Measurements from ENCODE around the gene PAX2. TPM values are rescaled to one million over a fixed set of nuclear protein-coding genes. Genes with fewer than 3 reads are reported as not detected.

The PAX2 gene
- total and polyA plus RNA-seq, 2 of the 8 experiments (the other 6 are each of a cell fraction or from before 2014, with no cell fraction given), result 0.02 TPM; not detected in 1

DNA sequence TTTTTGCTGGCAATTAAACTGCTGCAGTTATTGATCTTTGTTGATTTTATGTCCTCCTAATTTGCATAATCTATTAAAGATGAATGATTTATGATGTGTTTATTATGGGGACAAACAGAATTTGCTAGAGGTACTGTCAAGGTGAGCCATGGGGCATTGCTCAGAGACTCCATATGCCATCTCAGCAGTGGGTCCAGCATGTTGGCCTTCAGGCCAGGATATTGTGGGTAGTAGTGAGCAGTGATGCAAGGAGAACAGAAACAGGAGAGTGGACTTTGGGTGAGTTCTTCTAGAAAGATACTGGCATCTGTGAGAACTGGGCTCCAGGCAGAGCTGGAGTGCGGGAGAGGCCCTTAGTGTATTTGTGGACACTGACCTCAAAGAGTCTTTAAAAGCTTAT is 65.9 kb downstream of the PAX2 start:
- FAIRE-seq, result no peak
- Histone ChIP-seq H4K20me1 (replicated peaks in 1 of 2; ENCODE audit: control insufficient read depth in 1 of 2, insufficient read depth in 2 of 2, low read length in 2 of 2) (no peaks in the 10 kb centered on the region), H3K23ac (ENCODE audit: insufficient read length) (no peak overlapping the region), H3K27ac (ENCODE audit: low read depth, low read length) (no peak overlapping the region), H3K36me3 (ENCODE audit: control insufficient read depth in 2 of 4, insufficient read depth in 4 of 4, low read length in 3 of 4) (no peaks in the 10 kb centered on the region), H2AFZ (ENCODE audit: low read length) (no peak overlapping the region), H4K5ac (ENCODE audit: insufficient read length, low read depth, low read length) (no peak overlapping the region), H3K79me2 (ENCODE audit: control insufficient read depth in 1 of 2, insufficient read depth in 2 of 2, low read length in 2 of 2) (no peaks in the 10 kb centered on the region), H3K14ac (ENCODE audit: insufficient read length) (no peak overlapping the region), H3K4me3 (ENCODE audit: extremely low read depth in 1 of 4, insufficient read depth in 2 of 4, low read depth in 3 of 4, low read length in 4 of 4) (no peak overlapping the region), H3K56ac (replicated peaks; ENCODE audit: insufficient read length, low read depth, low read length) (no peak overlapping the region), H3K9me3 (ENCODE audit: insufficient read depth in 2 of 2, low read depth in 1 of 2, low read length in 1 of 2) (no peaks in the 10 kb centered on the region), H3K4ac (replicated peaks; ENCODE audit: insufficient read length, low read depth, low read length) (no peak overlapping the region), H3K18ac (ENCODE audit: extremely low read depth, low read length) (no peak overlapping the region), H2AK5ac (ENCODE audit: low read depth, low read length) (no peak overlapping the region), H3K27me3 (replicated peaks in 1 of 4; ENCODE audit: control insufficient read depth in 3 of 4, extremely low read depth in 1 of 4, insufficient read depth in 3 of 4, low read length in 3 of 4) (peaks cover 0 to 2% (median 0%) of the 10 kb centered on the region in 4 experiments; a peak in 1 of 7 replicates), H3K9ac (replicated peaks in 1 of 4; ENCODE audit: extremely low read depth in 1 of 4, low read depth in 3 of 4, low read length in 3 of 4) (no peak overlapping the region), H3K4me1 (replicated peaks in 1 of 4; ENCODE audit: control insufficient read depth in 3 of 4, insufficient read depth in 4 of 4, low read length in 3 of 4) (peaks cover 0 to 2% (median 1%) of the 10 kb centered on the region in 4 experiments; a peak in 2 of 7 replicates), H2BK120ac (replicated peaks; ENCODE audit: low read depth, low read length) (no peak overlapping the region), H2BK15ac (ENCODE audit: low read length) (no peak overlapping the region), H4K8ac (ENCODE audit: extremely low read depth, insufficient read depth, low read length) (no peak overlapping the region), H3K4me2 (ENCODE audit: insufficient read depth in 1 of 2, low read depth in 2 of 2, low read length in 2 of 2) (no peak overlapping the region), H2BK20ac (ENCODE audit: low read length) (no peak overlapping the region), H4K91ac (replicated peaks; ENCODE audit: insufficient read length, low read length) (no peak overlapping the region), H2BK12ac (ENCODE audit: low read depth, low read length) (no peak overlapping the region), H3K23me2 (ENCODE audit: low read depth, low read length) (no peaks in the 10 kb centered on the region), H3K79me1 (ENCODE audit: low read depth, low read length) (no peaks in the 10 kb centered on the region), H2BK5ac (ENCODE audit: low read depth, low read length) (no peak overlapping the region)
- ChIA-PET POLR2A (ENCODE audit: partially characterized antibody) (interaction anchor here (1.2 to 1.6 kb wide), 2 partner anchors 25 to 265 kb away, joined by 3 to 5 read pairs; no protein-coding TSS in a partner anchor), CTCF (ENCODE audit: partially characterized antibody) (interaction anchor here (1.0 to 9.1 kb wide), 11 partner anchors 8 to 249 kb away, joined by 3 to 98 read pairs (median 6); no protein-coding TSS in a partner anchor)
- TF ChIP-seq SP4 (IDR thresholded peaks at IDR 0.05; ENCODE audit: low read length) (no peak), POLR2AphosphoS5 (IDR thresholded peaks at IDR 0.05; ENCODE audit: low read depth, low read length) (no peak), EZH2 (IDR thresholded peaks at IDR 0.05; ENCODE audit: low read depth, low read length, severe bottlenecking) (peak; percentile 14), TAF7 (optimal IDR thresholded peaks at IDR 0.05; ENCODE audit: borderline replicate concordance, low read depth, low read length) (no peak), HDAC6 (IDR thresholded peaks at IDR 0.05; ENCODE audit: low read depth, low read length) (no peak), CEBPB (IDR thresholded peaks at IDR 0.05; ENCODE audit: low read depth, low read length) (no peak), HDAC2 (IDR thresholded peaks at IDR 0.05; ENCODE audit: borderline replicate concordance in 1 of 2, low read depth in 2 of 2, low read length in 2 of 2) (no peak)
- WGBS, 2 experiments (ENCODE audit: extremely low coverage in 1 of 2, insufficient coverage in 1 of 2, insufficient read length in 1 of 2, insufficient replicate concordance in 2 of 2, low coverage in 1 of 2, low lambda C conversion rate in 2 of 2, missing lambda C conversion rate in 1 of 2), result 95% methylated on average over 1 of the region's 1 CpG; no CpG with 5 or more reads in 1 of the 2 experiments
- no peak for DNase-seq (ENCODE audit: low read depth in 1 of 2, low spot score in 2 of 2)

Measured in H1 (cell line).